NCI-H526 (cell line): Measurements from ENCODE around the gene ZNF276.
"Not testable (repeated sequence)": the region's sequence is repeated elsewhere in the genome, so short reads cannot be mapped to it uniquely, and the experiment has no call there.

Source experiments
- DNase-seq, 2 experiments: peaks; one replicate each; lab custom pipeline; 2025; lab: John Stamatoyannopoulos, UW

Gene ZNF276

GRCh38 chr16:89736554-89736953, 15.2 kb downstream of the ZNF276 start:
- DNase-seq = no peak

- DNase-seq = no peak
Observed at GRCh38 chr16:89737341-89738071, 16.2 kb downstream of the ZNF276 start.

DNA sequence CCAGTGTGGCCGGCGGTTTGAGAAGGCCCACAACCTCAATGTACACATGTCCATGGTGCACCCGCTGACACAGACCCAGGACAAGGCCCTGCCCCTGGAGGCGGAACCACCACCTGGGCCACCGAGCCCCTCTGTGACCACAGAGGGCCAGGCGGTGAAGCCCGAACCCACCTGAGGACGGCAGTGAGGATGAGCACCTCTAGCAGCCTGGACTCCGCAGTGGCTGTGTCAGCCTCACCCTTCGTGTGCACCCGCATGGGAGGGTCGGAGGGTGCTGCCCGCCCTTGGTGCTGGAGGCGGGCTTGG, 16.7 kb downstream of the ZNF276 start:
- no peak for DNase-seq

GRCh38 chr16:89738538-89739317, 17.4 kb downstream of the ZNF276 start:
- no peak for DNase-seq

GRCh38 chr16:89739383-89739782, 18.0 kb downstream of the ZNF276 start:
- DNase-seq = no peak

- no peak for DNase-seq
Observed at GRCh38 chr16:89741342-89742014, 20.1 kb downstream of the ZNF276 start.

DNA sequence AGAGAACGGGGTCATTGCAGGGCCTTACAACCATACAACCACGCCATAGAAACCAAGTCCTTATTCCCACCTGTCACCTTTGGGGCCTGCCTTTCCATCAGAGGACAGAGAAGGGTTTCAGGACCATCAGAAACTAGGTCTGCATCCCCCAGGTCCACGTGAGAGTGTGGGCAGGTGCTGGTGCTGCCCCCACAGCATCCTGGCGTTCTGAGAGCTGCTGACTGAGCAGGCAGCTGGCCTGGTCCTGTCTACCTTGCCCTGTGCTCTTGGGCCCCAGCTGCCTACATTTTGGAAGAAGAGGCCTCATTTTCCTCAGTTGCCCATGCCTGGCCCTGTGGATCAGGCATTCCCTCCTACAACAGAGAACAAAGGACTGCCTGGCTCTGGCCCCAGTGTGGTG, 21.6 kb downstream of the ZNF276 start:
- DNase-seq = no peak

- DNase-seq = no peak
Observed at GRCh38 chr16:89744813-89745212, 23.5 kb downstream of the ZNF276 start.

DNA sequence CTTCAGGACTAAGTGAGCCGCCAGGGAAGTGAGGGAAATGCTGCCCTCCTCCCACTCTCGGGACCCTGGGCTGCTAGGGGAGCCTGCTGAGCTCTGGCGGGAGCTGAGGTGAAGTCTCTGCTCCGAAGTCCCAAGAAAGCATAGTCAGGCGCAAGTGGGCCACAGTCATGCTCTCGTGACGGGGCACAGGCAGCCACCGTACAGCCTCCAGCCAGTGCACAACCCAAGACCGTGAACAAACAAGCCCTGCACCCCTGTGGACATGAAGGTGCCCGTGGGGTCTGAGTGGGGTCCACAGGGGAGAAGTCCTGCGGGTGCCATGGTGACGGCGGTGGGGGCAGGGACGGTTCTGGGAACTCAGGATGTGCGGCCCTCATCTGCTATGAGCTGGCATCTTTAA, 24.7 kb downstream of the ZNF276 start:
- no peak for DNase-seq

DNA sequence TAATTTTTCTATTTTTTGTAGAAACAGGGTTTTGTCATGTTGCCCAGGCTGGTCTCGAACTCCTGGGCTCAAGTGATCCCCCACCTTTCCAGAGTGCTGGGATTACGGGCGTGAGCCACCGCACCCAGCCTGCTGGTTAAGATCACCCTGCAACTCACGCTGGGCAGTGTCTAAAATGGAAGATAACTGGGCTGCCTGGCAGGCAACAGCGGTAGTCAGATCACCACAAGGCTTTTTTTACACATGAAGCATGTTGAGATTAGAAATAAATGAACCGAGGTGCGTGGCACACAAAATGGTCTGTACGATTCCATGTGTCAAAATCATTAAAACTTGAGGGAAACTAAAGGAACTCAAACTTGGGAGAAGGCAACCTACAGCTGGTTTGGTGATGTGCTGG, 26.7 kb downstream of the ZNF276 start:
- DNase-seq = no peak

DNA sequence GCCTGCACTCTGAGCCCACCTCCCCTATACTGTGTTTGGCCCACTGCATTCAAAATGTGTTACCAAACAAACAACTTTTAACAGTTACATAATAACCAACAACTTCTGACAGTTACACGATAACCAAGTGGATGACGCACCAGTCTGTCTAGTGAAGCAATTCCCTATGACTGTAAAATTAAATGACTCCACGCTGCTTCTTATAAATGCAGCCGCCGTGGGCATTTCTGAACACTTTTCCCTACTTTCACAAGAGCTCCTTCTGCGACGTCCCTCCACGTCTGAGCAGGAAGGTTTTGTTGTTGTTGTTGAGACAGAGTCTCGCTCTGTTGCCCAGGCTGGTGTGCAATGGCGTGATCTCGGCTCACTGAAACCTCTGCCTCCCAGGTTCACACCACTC, 27.6 kb downstream of the ZNF276 start:
- no peak for DNase-seq

DNA sequence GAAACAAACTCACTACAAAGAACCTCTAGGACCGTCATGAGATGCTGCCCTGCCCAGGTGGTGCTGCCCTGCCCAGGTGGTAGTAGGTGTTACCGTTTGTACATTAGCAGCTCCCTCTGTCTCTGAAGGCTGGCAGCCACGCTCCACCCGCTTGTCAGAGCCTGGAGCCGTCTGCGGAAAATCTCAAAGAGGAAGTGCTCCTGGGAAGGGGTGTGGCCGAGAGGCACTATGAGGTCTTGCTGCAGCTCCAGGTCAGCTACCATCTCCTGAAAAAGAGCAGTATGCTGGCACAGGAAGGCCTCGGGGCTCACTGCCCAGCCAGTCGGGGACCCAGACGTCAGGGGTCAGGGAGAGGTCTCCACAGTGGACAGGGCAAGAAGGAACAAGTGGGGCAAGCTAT, 28.3 kb downstream of the ZNF276 start:
- DNase-seq = no peak

DNA sequence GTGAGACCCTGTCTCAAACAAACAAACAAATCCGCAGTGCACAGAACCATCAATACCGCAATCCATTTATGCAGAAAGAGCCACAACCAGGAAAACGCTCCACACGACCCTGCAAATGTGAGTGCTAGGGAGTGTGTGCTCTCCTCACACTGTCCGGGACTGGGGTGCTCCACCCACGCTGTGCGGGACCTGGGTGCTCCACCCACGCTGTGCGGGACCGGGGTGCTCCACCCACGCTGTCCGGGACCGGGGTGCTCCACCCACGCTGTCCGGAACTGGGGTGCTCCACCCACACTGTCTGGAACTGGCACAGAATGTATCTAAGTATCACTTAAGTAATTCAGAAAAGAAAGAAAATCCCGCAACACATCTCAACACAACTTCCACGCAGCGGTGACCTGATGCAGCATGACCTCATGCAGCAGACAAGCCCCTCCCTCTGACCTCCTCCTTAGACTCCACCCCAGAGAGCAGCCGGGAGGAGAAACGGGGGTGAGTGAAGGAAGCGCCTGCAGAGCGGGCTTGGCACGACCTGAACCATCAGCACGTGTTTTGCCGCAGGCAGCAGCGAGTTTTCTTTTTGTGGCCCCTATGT, 38.5 kb downstream of the ZNF276 start:
- no peak for DNase-seq

GRCh38 chr16:89761304-89761922, 40.1 kb downstream of the ZNF276 start:
- DNase-seq = no peak

DNA sequence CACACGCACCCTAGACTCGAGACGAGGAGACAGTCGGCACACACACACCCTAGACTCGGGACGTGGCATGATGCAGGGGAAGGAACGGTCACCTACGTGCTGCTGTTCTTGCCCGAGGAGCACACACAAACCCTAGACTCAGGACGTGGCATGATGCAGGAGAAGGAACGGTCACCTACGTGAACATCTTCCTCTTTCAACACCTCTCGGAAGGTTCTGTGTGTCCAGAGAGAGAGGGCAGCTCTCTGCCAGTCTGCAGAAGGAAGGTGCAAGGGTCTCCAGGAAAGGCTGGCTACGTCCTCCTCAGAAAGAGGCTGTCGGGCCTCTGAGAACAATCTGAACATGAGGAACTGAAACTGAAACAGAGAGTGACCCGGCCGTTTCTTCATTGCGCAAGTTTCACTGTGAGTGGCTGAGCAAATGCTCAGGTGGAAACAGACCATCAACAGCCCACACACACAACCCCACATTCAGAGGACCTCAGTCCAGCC, 43.4 kb downstream of the ZNF276 start:
- DNase-seq = no peak

DNA sequence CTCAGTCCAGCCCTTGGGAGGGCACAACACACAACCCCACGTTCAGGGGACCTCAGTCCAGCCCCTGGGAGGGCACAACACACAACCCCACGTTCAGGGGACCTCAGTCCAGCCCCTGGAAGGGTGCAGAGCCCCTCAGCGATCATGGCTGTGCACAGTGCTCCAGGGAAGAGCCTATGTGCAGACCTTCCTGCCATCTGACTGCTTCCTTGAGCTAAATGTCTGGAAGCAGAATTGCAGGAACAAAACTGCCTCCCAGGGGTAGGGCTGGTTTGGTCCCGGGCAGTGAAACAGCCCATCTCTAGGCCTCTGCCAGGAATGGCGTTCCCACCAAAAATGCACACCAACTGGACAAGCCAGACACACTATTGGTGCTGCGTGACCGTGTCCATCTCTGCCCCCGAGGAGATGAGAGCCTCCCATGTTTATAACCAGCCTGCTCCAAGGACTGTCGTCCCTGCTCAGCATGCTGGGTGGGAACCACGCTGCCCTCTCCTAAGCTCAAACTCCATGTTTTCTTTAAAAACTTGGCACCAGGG, 44.0 kb downstream of the ZNF276 start:
- no peak for DNase-seq

GRCh38 chr16:89770367-89770766, 49.0 kb downstream of the ZNF276 start:
- DNase-seq = no peak

GRCh38 chr16:89775223-89775622, 53.9 kb downstream of the ZNF276 start:
- DNase-seq = no peak

- not testable (repeated sequence) for DNase-seq
Observed at GRCh38 chr16:89778211-89778610, 56.9 kb downstream of the ZNF276 start.

GRCh38 chr16:89779231-89779908, 58.0 kb downstream of the ZNF276 start:
- DNase-seq = no peak

- no peak for DNase-seq
Observed at GRCh38 chr16:89779909-89780305, 58.6 kb downstream of the ZNF276 start.
